GM19099 (cell line): ENCODE data around the gene SRP68.

ENCODE experiments used
- POLR2A ChIP-seq: IDR thresholded peaks from 3 replicates; pipeline ENCODE4 v1.6.1; 2011; ENCODE audit warnings: low read depth; ENCODE audit not compliant: insufficient read length; ENCODE audit errors: extremely low read depth

Gene SRP68

GRCh38 chr17:76022285-76022684 is 50.0 kb downstream of the SRP68 start:
- no peak for TF ChIP-seq POLR2A

- no peak for TF ChIP-seq POLR2A
Measured at GRCh38 chr17:76019833-76020467, 52.4 kb downstream of the SRP68 start.

- TF ChIP-seq POLR2A = no peak
Measured at GRCh38 chr17:76018801-76019200, 53.5 kb downstream of the SRP68 start.

- TF ChIP-seq POLR2A = no peak
Measured at GRCh38 chr17:76018340-76018680, 54.0 kb downstream of the SRP68 start.

- no peak for TF ChIP-seq POLR2A
Measured at GRCh38 chr17:76017481-76018339, 54.6 kb downstream of the SRP68 start.

- TF ChIP-seq POLR2A = no peak
Measured at GRCh38 chr17:76014925-76015261, 57.4 kb downstream of the SRP68 start.

GRCh38 chr17:76014100-76014924 is 58.0 kb downstream of the SRP68 start:
- no peak for TF ChIP-seq POLR2A

GRCh38 chr17:76013377-76013932 is 58.9 kb downstream of the SRP68 start:
- TF ChIP-seq POLR2A = no peak

GRCh38 chr17:76011951-76012350 is 60.4 kb downstream of the SRP68 start:
- no peak for TF ChIP-seq POLR2A

- TF ChIP-seq POLR2A = no peak
Measured at GRCh38 chr17:76009969-76010661, 62.2 kb downstream of the SRP68 start.

GRCh38 chr17:76009447-76009846 is 62.9 kb downstream of the SRP68 start:
- no peak for TF ChIP-seq POLR2A

- TF ChIP-seq POLR2A = no peak
Measured at GRCh38 chr17:76008630-76009425, 63.5 kb downstream of the SRP68 start.

GRCh38 chr17:76008208-76008607 is 64.1 kb downstream of the SRP68 start:
- TF ChIP-seq POLR2A = no peak

GRCh38 chr17:76007850-76008165 is 64.5 kb downstream of the SRP68 start:
- TF ChIP-seq POLR2A = no peak
